Mammary microvascular endothelial cell (primary cell): Measurements from ENCODE around the gene RABIF. TPM values are rescaled to one million over a fixed set of nuclear protein-coding genes. Genes with fewer than 3 reads are reported as not detected.

Experiments used
- total RNA-seq: library from RNA; depleted of rRNA; stranded (reverse); fragments of >200 nt; gene quantifications from 2 replicates; pipeline ENCODE4 v1.2.3, GENCODE V29; 2015

The RABIF gene
- total RNA-seq, result 9.5 and 10.2 TPM in 2 replicates

DNA sequence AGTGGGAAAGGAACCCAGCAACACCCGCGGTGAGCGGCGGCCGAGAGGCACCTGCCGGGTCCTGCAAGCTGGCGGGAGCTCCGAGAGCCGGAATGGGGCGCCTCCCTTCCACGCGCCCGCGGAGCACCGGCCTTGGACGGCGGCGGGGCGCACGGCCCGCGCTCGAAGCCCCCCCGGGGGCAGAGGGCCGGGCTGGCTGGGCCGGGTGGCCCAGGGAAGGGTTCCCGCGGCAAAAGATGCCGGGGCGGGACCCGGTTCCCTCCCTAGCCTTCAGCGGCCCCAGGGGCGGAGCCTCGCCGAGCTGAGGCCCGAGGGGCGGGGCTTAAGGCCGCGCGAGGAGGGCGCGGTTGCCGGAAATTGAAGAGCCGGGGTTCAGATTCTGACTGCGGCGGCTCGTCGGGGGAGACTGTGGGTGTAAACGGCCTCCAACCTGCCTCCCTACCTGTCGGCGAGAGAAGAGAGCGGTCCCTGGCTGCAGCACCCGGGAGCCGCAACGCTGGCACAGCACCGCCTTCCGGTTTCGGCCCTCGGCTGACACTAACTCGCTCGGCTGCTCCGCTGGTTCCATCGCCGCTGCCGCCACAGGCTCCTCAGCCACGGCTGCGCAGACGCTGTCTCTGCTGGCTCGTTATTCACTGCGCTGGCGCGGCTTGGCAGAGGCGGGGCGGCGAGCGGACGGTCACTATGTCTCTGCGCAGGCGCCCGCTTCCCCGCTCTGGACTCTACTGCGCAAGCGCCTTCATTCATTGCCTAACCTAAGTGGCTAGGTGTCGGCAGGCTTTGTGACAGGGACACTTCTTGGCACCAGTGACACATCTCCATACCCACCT lies at the start of gene RABIF:
Gene RABIF, minus strand, starts transcription at position 619 of the 830 bp plus-strand sequence. Its CDS starts 51 bp downstream, at position 568.

GRCh38 chr1:202926581-202927491 lies 37.9 kb upstream of the RABIF start, which contains the start of gene KLHL12:
KLHL12 (minus strand) TSS chr1:202927234; CDS start chr1:202925162, 2,072 bp downstream.

Other genes starting within 250 kb of the RABIF start
- gene SYT2, start 178.7 kb downstream of the RABIF start, total RNA-seq, result not detected in 2 replicates
- 15.6 and 16.5 TPM in 2 replicates for gene KDM5B, start 80.7 kb downstream of the RABIF start, total RNA-seq
- not detected in 2 replicates for gene PCAT6, start 78.2 kb downstream of the RABIF start, total RNA-seq
- gene KLHL12, start 38.1 kb upstream of the RABIF start, total RNA-seq, result 18.7 and 21.1 TPM in 2 replicates
- gene ADIPOR1, start 69.2 kb upstream of the RABIF start, total RNA-seq, result 77.1 and 83.2 TPM in 2 replicates
- 21.3 and 27.8 TPM in 2 replicates for gene CYB5R1, start 78.1 kb upstream of the RABIF start, total RNA-seq
- gene TMEM183A, start 118.2 kb upstream of the RABIF start, total RNA-seq, result 75.2 and 77.9 TPM in 2 replicates
- under 0.01 TPM in 2 replicates for gene PPFIA4, start 137.3 kb upstream of the RABIF start, total RNA-seq
- gene MYOG, start 196.9 kb upstream of the RABIF start, total RNA-seq, result not detected in 2 replicates
- gene ADORA1, start 238.6 kb upstream of the RABIF start, total RNA-seq, result not detected in 2 replicates